Measurements from ENCODE around the gene CEP350.
"Not testable (repeated sequence)": the region's sequence is repeated elsewhere in the genome, so short reads cannot be mapped to it uniquely, and the experiment has no call there.

The CEP350 gene

GRCh38 chr1:180117764-180118116 is 163.1 kb downstream of the CEP350 start:
- peak; percentile 11 for DNase-seq (ENCODE audit: low read depth, low spot score)

GRCh38 chr1:180119837-180120236 is 165.2 kb downstream of the CEP350 start:
- no peak for DNase-seq (ENCODE audit: low read depth, low spot score)

GRCh38 chr1:180123463-180123936 is 168.9 kb downstream of the CEP350 start:
- DNase-seq (ENCODE audit: low read depth, low spot score), result no peak

- DNase-seq (ENCODE audit: low read depth, low spot score), result no peak
These were observed 176.0 kb downstream of the CEP350 start for GRCh38 chr1:180130651-180131050.

GRCh38 chr1:180131510-180131909 is 176.9 kb downstream of the CEP350 start:
- no peak for DNase-seq (ENCODE audit: low read depth, low spot score)

GRCh38 chr1:180133193-180133592 is 178.6 kb downstream of the CEP350 start:
- DNase-seq (ENCODE audit: low read depth, low spot score), result no peak

- not testable (repeated sequence) for DNase-seq (ENCODE audit: low read depth, low spot score)
These were observed 179.1 kb downstream of the CEP350 start for GRCh38 chr1:180133688-180134087.

- DNase-seq (ENCODE audit: low read depth, low spot score), result no peak
These were observed 180.9 kb downstream of the CEP350 start for GRCh38 chr1:180135535-180135934.

GRCh38 chr1:180136331-180136967 is 181.8 kb downstream of the CEP350 start:
- no peak for DNase-seq (ENCODE audit: low read depth, low spot score)

- no peak for DNase-seq (ENCODE audit: low read depth, low spot score)
These were observed 182.4 kb downstream of the CEP350 start for GRCh38 chr1:180136968-180137356.

- DNase-seq (ENCODE audit: low read depth, low spot score), result no peak
These were observed 183.2 kb downstream of the CEP350 start for GRCh38 chr1:180137776-180138175.

- DNase-seq (ENCODE audit: low read depth, low spot score), result no peak
These were observed 186.8 kb downstream of the CEP350 start for GRCh38 chr1:180141381-180141934.

GRCh38 chr1:180143359-180143758 is 188.7 kb downstream of the CEP350 start:
- DNase-seq (ENCODE audit: low read depth, low spot score), result no peak

GRCh38 chr1:180144659-180145357 is 190.2 kb downstream of the CEP350 start:
- DNase-seq (ENCODE audit: low read depth, low spot score), result no peak

- DNase-seq (ENCODE audit: low read depth, low spot score), result no peak
These were observed 190.8 kb downstream of the CEP350 start for GRCh38 chr1:180145446-180145845.

GRCh38 chr1:180150982-180151381 is 196.4 kb downstream of the CEP350 start:
- DNase-seq (ENCODE audit: low read depth, low spot score), result no peak

- DNase-seq (ENCODE audit: low read depth, low spot score), result no peak
These were observed 196.9 kb downstream of the CEP350 start for GRCh38 chr1:180151508-180151907.

- DNase-seq (ENCODE audit: low read depth, low spot score), result no peak
These were observed 198.0 kb downstream of the CEP350 start for GRCh38 chr1:180152588-180152987.

GRCh38 chr1:180153032-180153431 is 198.4 kb downstream of the CEP350 start:
- no peak for DNase-seq (ENCODE audit: low read depth, low spot score)

GRCh38 chr1:180154003-180154324 is 199.4 kb downstream of the CEP350 start:
- no peak for DNase-seq (ENCODE audit: low read depth, low spot score)

- DNase-seq (ENCODE audit: low read depth, low spot score), result peak; percentile 85
These were observed 199.9 kb downstream of the CEP350 start, which contains the start of gene QSOX1 for GRCh38 chr1:180154325-180155181. Gene QSOX1, plus strand, starts transcription at chr1:180154869. Its CDS starts 39 bp downstream, at chr1:180154908.

GRCh38 chr1:180155182-180155682 is 200.6 kb downstream of the CEP350 start:
- peak; percentile 49 for DNase-seq (ENCODE audit: low read depth, low spot score)

Data from ELF-1 (cell line).